NCI-H1048 (cell line): Measurements from ENCODE around the gene NFIL3.

Experiments used
- DNase-seq: peaks from one replicate; lab custom pipeline; 2025; lab: John Stamatoyannopoulos, UW

NFIL3 gene

DNA sequence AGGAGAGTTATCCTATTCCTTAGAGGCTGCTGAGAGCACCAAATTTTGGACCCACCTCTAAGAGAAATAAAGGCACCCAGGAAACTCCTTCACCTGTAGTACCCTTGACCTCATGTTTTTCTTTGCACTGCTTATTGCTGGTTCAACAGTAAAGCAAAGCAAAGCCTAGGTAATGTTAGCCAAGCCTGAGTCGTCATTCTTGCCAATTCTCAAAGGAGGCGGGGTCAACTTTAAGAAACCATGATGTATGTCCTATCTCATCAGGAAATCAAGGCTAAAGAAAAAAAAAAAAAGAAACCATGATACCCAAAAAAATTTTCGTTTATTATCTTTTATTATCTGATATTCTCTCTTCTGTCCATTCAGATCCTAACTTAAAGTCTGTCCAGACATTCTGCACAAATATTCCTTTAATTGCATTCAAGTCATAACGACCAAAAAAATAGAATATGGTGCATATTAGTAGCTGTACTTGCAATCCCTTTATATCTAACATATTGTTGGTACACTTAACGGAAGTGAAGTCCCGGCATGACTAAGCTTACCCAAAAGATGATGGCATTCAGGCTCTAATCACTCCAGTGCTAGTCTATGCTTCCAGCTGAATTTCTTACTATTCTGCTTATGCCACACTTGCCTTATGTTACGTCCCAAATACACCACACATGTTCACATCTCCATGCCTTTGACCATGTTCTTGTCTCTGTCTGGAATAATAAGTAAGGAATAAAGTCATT lies 63.7 kb downstream of the NFIL3 start:
- no peak for DNase-seq

DNA sequence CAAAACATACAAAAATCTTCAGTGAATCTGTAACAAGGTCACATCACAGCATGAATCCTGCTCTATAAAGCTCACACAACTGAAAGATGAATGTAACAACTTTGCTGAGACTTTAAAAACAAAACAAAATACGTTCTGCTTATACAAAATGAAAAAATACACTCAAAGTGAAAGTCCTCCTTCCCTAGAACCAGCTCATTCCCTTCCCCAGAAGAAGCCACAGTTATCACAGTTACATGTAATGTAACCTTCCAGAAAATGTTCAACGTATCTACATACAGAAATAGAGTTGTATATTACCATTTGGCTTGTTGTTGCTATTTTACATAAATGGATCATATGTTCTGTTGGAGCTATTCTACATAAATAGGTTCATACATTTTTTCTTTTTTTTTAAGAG lies 64.5 kb downstream of the NFIL3 start:
- no peak for DNase-seq
